ENCODE data around the gene MFSD12. TPM values are rescaled to one million over a fixed set of nuclear protein-coding genes. Genes with fewer than 3 reads are reported as not detected.
"Not testable (repeated sequence)": the region's sequence is repeated elsewhere in the genome, so short reads cannot be mapped to it uniquely, and the experiment has no call there.

Gene MFSD12
- polyA plus RNA-seq, 3 donors, result 44.0 to 93.7 (median 60.7) TPM

DNA sequence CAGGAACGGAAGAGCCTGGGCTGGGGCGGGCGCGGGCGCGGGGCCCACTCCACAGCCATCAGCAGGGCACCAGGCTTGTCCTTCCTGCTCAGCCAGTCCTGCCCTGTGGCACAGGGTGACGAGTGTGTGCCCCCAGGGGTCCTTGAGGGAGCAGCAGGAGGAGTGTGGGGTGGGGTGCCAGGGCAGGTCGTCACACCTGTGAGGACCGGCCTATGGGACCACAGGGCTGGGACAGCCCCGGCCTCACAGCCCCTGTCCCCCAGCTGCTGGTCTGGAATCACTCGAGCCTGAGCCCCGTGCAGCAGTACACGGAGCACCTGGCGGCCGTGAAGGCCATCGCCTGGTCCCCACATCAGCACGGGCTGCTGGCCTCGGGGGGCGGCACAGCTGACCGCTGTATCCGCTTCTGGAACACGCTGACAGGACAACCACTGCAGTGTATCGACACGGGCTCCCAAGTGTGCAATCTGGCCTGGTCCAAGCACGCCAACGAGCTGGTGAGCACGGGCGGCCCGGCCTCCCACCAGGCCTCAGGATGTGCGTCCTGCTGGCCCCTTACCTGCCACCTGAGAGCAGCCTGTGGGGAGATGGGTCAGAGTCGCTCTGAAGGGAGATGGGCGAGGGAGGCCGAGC lies 25.1 kb downstream of the MFSD12 start:
- DNase-seq (ENCODE audit: extremely low read depth in 1 of 11, low read depth in 9 of 11, low spot score in 4 of 11), result no peak

DNA sequence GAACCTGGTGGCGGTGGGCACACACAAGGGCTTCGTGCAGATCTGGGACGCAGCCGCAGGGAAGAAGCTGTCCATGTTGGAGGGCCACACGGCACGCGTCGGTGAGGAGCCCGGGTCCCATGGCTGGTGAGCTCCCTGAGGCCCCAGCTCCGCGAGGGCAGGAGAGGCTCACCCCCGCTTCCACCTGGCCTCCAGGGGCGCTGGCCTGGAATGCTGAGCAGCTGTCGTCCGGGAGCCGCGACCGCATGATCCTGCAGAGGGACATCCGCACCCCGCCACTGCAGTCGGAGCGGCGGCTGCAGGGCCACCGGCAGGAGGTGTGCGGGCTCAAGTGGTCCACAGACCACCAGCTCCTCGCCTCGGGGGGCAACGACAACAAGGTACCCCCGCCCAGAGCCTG lies 25.7 kb downstream of the MFSD12 start:
- DNase-seq (ENCODE audit: extremely low read depth in 1 of 11, low read depth in 9 of 11, low spot score in 4 of 11), result no peak

DNA sequence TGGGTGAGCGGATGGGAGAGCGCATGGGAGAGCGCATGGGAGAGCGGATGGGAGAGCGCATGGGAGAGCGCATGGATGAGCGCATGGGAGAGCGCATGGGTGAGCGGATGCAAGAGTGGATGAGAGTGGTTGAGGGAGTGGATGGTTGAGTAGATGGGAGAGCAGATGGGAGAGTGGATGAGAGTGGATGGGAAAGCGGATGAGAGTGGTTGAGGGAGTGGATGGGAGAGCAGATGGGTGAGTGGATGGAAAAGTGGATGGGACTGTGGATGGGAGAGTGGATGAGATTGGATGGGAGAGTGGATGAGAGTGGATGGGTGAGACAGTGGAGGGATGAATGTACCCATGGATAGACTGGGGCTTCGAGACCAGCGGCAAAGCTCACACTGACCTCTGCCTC lies 27.0 kb downstream of the MFSD12 start:
- DNase-seq (ENCODE audit: extremely low read depth in 1 of 11, low read depth in 9 of 11, low spot score in 4 of 11), result no peak

DNA sequence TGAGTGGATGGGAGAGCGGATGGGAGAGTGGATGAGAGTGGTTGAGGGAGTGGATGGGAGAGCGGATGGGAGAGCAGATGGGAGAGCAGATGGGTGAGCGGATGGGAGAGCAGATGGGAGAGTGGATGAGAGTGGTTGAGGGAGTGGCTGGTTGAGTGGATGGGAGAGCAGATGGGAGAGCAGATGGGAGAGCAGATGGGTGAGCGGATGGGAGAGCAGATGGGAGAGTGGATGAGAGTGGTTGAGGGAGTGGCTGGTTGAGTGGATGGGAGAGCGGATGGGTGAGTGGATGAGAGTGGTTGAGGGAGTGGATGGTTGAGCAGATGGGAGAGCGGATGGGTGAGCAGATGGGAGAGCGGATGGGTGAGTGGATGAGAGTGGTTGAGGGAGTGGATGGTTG lies 28.1 kb downstream of the MFSD12 start:
- not testable (repeated sequence) for DNase-seq (ENCODE audit: extremely low read depth in 1 of 11, low read depth in 9 of 11, low spot score in 4 of 11)

DNA sequence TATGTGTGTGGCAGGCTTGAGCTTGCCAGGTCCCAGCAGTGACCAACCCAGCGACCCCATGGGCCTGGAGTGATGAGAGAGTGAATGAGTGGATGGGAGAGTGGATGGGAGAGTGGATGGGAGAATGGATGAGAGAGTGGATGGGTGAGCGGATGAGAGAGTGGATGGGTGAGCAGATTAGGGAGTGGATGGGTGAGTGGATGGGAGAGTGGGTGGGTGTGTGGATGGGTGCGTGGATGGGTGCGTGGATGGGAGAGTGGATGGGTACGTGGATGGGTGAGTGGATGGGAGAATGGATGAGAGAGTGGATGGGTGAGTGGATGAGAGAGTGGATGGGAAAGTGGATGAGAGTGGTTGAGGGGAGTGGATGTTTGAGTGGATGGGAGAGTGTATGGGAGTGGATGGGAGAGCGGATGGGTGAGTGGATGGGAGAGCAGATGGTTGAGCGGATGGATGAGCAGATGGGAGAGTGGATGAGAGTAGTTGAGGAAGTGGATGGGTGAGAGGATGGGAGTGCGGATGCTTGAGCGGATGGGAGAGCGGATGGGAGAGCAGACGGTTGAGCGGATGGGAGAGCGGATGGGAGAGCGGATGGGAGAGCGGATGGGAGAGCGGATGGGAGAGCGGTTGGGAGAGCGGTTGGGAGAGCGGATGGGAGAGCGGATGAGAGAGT lies 28.7 kb downstream of the MFSD12 start:
- DNase-seq (ENCODE audit: extremely low read depth in 1 of 11, low read depth in 9 of 11, low spot score in 4 of 11), result no peak

DNA sequence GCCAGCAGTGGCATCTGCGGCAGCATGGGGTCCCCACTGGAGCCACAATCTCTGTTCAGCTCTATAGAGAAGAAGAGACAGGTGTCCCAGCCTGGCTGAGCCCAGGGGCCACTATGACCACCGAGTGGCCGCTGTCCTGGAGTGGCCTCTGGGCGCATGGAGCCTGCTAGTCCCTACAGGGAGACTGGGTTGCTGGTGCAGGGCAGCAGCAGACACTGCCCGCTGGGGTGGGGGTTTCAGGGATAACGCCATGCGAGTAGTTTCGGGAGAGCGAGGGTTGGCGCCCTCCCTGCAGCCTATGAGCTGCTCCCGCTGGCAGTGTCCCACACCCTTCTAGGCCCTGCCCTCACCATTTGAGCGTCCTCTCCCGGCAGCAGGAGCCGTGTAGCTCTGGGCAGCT lies 29.3 kb downstream of the MFSD12 start:
- DNase-seq (ENCODE audit: extremely low read depth in 1 of 11, low read depth in 9 of 11, low spot score in 4 of 11), result no peak

DNA sequence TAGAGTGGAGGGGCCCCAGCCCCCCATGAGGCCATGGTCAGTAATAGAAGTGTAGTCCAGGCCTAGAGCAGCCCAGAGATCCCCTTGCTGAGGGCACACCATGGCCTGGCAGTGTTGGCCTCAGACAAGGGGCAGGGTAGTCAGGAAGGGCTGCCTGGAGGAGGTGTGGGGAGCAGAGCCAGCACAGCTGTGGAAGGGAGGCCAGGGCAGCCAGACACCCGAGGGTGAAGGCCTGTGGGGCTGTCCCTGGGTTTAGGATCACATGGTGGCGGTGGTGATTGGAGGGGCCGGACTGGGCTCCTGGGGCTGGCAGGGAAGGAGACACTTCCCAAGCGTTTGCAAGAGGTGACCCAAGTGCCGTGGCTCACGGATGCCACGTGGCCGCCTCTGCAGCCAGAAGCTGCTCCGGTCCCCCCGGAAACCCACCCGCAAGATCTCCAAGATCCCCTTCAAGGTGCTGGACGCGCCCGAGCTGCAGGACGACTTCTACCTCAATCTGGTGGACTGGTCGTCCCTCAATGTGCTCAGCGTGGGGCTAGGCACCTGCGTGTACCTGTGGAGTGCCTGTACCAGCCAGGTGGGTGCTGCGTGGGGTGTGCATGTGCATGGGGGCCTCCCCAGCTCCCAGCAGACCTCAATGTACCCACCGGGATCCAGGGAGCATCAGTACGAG lies 30.0 kb downstream of the MFSD12 start:
- DNase-seq (ENCODE audit: extremely low read depth in 1 of 11, low read depth in 9 of 11, low spot score in 4 of 11), result no peak

DNA sequence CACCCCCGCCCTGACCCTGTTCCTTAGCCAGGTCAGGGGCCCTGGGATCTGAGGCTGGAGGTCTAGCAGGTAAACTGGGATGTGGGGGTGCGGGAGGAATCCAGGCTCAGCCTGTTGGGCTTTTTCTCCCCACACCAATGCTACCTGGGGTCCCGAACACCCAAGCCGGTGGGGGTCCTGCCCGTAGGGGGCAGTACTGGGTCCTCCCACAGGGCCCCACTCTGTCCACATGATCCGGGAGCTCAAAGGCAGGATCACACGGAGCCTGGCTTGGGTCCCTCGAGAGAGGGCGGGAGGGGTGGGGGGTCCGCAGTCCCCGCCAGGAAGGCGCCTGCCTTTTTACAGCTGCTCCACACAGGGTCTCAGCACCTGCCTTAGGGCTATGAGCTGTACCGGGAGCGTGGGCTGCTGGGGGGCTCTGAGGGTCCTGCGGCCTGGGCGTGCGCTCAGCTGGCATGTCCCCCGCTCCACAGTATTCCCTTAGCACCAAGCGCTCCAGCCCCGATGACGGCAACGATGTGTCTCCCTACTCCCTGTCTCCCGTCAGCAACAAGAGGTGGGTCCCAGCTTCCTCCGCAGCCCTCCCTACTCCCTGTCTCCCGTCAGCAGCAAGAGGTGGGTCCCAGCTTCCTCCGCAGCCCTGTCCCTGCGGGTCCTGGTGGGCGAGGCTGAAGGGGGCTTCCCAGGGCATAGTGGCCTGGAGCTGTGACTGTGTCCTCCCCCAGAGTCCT lies 30.7 kb downstream of the MFSD12 start:
- DNase-seq (ENCODE audit: extremely low read depth in 1 of 11, low read depth in 9 of 11, low spot score in 4 of 11), result no peak

DNA sequence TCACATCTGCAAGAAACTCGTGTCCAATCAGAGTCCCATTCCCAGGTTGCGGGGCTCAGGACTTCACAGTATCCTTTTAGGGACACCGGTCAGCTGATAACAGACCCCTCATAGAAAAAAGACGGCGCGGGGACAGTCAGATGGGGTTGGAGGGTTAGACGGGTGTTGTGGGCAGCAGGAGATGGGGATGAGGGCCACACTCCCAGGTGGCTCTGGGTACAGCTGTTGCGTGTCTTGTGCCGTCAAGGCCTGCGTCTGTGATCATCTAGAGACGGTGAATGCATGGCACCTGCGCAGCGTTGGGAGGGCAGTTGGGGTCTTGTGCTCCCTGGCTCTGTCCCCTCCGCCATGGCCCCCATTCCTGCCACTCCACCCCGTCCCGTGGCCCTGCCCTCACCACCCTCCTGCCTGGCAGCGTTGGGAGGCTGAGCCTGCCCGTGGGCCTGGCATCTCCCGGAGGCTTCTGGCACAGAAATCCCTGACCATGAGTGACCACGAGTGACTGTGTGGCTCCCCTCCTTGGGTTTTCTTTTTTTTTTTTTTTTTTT lies 32.4 kb downstream of the MFSD12 start:
- no peak for DNase-seq (ENCODE audit: extremely low read depth in 1 of 11, low read depth in 9 of 11, low spot score in 4 of 11)

DNA sequence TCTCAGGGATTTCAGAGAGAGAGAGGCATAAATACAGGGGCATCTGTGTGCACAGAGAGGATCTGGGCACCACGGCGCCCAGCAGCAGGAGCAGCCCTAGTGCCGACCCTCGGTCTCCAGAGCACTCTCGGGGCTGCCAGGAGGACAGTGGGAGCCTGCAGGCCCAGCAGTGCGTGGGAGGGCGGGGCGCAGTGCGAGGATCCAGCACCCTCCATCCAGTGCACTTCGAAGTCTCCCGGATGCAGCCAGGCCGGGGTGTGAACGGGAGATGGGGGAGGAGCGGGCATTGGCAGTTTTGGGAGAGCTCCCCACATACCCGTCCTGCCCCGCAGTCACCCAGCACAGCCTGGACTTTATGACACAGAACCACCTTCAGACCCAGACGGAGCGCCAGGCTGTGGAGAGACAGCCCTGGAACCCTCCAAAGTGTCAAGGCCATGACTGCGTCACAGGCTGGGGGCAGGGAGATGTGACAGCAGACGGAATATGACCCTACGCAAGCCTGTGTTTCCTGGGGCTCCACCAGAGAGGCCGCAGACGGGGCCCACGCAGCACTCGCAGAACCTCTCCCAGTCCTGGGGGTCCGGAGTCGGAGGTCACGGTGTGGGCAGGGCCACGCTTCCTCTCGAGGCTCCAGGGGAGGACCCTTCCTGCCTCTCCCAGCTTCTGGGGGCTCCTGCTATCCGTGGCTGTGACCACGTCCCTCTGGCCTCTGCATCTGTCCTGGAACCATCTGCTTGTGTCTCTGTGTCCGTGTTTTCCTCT lies 33.1 kb downstream of the MFSD12 start:
- no peak for DNase-seq (ENCODE audit: extremely low read depth in 1 of 11, low read depth in 9 of 11, low spot score in 4 of 11)

DNA sequence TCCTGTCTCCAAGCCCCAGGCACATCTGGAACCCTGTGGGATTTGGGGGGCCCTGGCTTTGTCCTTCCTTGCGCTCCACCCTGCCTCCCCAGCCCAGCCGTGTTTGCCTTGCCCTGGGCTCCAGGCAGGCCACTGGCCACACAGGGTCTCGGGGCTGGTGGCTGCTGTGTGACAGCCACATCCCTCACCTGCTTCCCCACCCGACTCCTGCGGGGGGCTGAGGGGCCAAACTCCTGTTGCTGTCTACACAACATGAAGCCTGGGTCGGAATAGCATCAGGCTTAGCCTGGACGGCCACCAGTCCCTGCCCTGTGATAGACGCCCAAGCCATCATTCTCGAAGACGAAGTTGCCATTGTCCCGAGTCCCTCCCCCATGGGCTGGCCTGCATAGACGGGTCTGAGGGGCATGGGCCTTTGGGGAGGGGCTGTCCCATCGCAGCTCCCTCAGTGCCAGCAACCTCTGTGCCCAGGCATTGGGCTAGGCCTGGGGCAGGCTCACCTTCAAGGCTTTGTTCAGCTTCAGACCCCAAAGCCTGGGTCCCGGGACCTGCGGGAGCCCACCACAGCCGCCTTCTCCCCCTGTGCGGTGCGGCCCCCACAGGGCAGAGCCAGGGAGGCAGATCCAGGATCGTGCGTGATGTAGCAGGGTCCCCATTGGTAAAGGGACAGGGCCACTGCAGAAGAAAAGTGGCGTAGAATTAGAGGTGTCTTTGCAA lies 33.9 kb downstream of the MFSD12 start:
- no peak for DNase-seq (ENCODE audit: extremely low read depth in 1 of 11, low read depth in 9 of 11, low spot score in 4 of 11)

DNA sequence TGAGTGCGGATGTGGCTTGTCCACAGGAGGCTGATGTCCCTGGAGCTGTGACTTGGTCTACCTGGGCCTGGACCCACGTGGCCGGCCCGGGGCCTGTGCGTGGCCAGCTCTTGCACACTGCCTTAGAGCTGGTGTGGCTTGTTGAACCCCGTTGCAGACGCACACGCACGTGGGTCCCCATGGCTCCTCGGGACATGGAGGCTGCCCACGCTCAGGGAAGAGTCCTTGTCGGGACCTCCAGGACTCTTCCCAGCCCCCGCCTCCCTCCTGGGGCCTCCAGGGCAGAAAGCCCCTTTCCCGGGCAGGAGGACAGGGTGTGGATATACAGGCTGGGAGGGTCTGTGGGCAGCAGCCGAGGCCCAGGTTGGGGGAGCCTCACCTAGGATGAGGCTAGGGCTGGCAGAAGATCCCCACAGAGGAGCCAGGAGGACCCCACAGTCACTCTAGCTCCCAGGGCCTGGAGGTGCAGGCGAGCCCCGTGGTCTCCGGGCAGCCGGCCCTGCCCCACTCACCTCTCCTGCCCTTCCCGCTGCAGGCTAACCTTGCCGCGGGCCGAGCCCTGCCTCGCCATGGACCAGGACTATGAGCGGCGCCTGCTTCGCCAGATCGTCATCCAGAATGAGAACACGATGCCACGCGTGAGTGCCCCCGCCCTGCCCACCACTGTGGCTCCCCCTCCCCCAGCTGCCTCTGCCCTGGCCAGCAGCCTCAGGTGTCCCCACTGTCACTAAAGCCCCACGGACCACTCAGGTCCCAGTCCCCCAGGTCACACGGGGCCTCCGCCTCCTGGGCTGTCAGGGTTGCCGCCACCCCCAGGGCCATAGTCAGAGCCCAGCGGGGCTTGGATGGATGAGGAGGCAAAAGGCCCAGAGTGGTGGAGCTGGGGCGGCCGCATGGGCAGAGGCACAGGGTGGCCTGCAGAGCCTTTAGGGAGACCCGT lies 34.7 kb downstream of the MFSD12 start:
- no peak for DNase-seq (ENCODE audit: extremely low read depth in 1 of 11, low read depth in 9 of 11, low spot score in 4 of 11)

DNA sequence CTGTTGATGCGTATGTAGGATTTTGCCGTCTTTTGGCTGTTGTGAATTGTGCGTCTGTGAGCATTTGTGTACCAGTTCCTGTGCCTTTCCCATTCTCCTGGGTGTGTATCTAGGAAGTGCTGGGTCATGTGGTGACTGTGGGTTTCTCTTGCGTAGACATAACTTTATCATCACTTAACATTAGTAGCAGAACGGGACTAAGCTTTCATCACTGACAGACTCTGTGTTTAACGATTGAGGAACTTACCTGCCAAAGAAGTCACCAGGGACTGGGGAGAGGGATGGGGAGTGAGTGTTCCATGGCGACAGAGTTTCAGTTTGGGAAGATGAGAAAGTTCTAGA lies 36.3 kb downstream of the MFSD12 start:
- DNase-seq (ENCODE audit: extremely low read depth in 1 of 11, low read depth in 9 of 11, low spot score in 4 of 11), result no peak

DNA sequence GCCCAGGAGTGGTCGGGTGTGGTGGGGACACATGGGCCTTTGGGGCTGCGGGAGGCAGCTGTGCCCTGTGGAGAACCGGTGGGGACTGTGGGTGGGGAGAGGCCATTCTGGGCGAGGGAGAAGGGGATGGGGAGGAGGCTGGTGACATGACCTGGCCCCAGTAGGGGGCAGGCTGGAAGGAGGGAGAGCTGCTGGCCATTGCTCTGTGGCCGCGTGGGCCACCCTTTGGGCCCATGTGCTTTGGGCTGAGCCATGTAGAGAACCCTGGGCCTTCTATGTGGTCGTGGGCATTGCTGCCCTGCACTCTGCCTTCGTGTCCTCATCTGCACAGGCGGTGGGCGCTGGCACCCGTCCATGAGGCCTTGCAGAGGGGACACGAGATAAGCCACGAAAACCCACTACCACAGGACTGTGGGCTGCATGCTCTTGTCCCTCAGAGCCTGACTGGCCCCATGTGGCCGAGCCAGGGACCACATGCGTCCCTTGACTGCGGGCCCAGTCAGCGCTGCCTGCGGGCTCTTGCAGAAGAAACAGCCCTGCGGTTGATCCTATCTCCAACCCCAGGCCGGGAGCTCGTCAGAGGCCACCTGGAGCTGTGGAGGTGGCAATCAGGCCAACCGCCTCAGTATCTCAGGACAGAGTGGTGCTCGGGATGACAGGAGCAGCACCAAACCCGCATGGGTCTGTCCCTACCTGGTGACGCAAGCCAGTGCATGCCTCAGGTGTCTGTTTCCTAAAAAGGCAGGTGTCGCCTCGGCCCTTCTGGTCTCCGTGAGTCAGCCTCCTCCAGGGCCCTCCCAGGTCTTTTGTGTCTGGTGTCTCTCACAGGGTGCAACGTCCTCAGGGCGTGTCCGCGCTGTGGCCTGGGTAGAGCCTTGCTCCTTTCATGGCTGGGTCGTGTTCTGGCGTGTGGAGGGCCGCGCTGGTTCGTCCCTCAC lies 37.0 kb downstream of the MFSD12 start:
- DNase-seq (ENCODE audit: extremely low read depth in 1 of 11, low read depth in 9 of 11, low spot score in 4 of 11), result no peak

DNA sequence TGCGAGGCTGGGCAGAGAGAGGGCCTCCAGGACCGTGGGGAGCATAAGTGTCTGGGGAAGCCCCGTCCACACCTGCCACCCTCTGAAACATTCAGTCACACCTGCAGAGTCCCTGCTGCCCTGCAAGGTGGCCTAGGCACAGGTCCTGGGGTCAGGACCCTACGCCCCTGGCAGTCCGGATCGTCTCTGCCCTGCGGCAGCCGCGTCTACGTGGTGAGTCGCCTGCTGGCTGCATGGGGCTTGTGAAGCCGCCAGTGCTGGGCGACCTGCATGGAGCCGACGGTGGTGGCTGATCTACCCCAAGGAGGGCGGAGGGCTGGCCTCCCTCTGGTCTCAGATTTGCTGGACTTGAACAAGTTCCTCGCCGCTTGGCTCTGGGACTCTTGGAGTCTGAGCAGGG lies 38.3 kb downstream of the MFSD12 start:
- no peak for DNase-seq (ENCODE audit: extremely low read depth in 1 of 11, low read depth in 9 of 11, low spot score in 4 of 11)

DNA sequence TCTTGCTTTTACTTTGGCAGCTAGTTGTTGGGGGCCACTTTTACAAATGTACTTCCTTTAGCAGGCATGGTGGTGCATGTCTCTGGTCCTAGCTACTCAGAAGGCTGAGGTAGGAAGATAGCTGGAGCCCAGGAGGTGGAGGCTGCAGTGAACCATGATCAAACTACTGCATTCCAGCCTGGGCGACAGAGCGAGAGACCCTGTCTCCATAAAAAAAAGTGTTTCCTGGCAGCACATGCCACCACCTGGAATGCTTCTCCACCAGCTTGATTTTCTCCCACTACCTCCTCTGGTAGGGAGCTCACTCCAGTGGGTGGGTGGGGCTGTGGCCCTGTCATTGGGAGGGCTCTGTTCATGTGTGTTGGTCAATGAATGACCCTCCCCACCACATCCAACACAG lies 38.7 kb downstream of the MFSD12 start:
- peak in 1 of 11 donors; percentile 44 for DNase-seq (ENCODE audit: extremely low read depth in 1 of 11, low read depth in 9 of 11, low spot score in 4 of 11)

Measured in renal cortex interstitium (tissue), 11 donors.